Activated naive CD8-positive, alpha-beta T cell treated with anti-CD3 and anti-CD28 coated beads for 36 hours (primary cell): ENCODE results near the gene AGBL4. TPM values are rescaled to one million over a fixed set of nuclear protein-coding genes. Genes with fewer than 3 reads are reported as not detected.
A peak's percentile ranks its signal among the peaks of the same experiment; 100 is the strongest.

Source experiments
- DNase-seq: peaks from one replicate; pipeline ENCODE4 v3.0.0; 2021
- H3K27ac Mint-ChIP-seq: one replicate; pipeline ENCODE4 v1.8.0; 2022; ENCODE audit warnings: mild to moderate bottlenecking, moderate library complexity, mixed read lengths
- H3K27me3 Mint-ChIP-seq: one replicate; pipeline ENCODE4 v1.8.0; 2022; ENCODE audit warnings: mild to moderate bottlenecking, mixed read lengths
- H3K36me3 Mint-ChIP-seq: one replicate; pipeline ENCODE4 v1.8.0; 2021; ENCODE audit warnings: mild to moderate bottlenecking, mixed read lengths
- H3K4me1 Mint-ChIP-seq: one replicate; pipeline ENCODE4 v1.8.0; 2021; ENCODE audit warnings: mixed read lengths
- H3K4me3 Mint-ChIP-seq: one replicate; pipeline ENCODE4 v1.8.0; 2022; ENCODE audit warnings: mild to moderate bottlenecking, moderate library complexity, mixed read lengths
- H3K9me3 Mint-ChIP-seq: one replicate; pipeline ENCODE4 v1.8.0; 2022; ENCODE audit warnings: mixed read lengths
- total RNA-seq, 2 experiments: library from RNA; stranded (reverse); gene quantifications; one replicate each; pipeline ENCODE4 v1.2.3, GENCODE V29; 2021

The AGBL4 gene
- total RNA-seq, 2 experiments from 2014 or later = 0.14 TPM; not detected in 1

DNA sequence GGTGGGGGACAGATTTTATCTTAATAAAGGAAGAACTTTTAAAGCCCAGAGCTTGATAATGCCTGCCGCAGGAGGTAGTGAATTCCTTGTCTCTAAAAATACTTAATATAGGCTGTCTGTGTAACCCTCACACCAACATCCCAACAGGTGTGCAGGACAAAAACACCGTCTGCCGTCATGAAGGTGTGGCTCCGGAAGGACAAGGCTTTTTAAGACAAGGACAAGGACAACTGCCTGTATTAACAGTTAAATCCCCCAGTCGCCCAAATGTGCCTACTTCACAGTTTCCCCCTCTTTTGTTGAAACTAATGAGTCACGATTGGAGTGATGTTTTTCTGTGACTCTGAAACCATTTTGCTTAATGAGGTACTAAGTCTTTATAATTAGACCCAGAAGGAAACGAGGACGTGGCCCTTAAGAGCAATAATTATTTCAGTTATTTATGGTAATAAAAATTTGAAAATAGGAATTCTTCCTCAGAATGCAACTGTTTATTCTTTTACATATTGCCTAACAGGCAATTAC, 1524.5 kb downstream of the AGBL4 start:
- H3K9me3 Mint-ChIP-seq = no peaks in the 10 kb centered on the region
- no peaks in the 10 kb centered on the region for H3K36me3 Mint-ChIP-seq
- H3K4me1 Mint-ChIP-seq = peaks cover 4% of the 10 kb centered on the region
- no peak for DNase-seq
- H3K27me3 Mint-ChIP-seq = no peaks in the 10 kb centered on the region
- no peak overlapping the region for H3K27ac Mint-ChIP-seq
- no peak overlapping the region for H3K4me3 Mint-ChIP-seq

DNA sequence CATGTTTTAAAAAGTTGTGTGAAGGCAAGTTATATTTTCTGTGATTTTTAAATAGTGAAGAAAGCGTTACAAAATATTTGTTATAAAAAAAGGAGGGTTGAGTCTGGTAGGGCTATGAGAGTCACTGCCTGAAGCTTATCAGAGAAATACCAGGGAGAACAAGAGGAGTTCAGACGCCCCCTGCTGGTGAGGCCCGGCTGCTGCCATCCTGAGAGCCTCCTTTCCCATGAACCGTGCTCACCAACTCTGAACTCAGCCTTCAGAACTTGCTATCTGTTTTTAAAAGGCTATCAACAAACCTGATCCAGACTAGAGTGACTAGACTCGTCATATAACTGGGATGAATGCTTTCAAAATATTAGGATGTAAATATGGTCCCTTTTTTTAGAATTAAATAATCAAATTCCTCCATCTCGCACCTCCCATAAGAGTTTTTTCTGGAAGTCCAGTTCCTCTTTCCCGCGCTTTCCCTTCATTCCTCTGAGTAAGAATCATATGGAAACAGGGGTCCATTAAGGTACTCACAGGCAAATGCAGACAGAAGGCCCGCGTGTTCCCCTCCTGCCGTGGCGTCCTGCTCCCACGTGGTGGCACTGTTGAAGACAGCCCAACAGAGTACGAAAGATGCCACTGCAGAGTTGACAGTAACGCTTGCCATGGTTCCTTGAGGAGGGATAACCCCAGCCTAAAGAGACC, 1525.5 kb downstream of the AGBL4 start:
- Mint-ChIP-seq H3K9me3 (no peaks in the 10 kb centered on the region), H3K4me1 (peaks cover 4% of the 10 kb centered on the region), H3K36me3 (no peaks in the 10 kb centered on the region), H3K27ac (no peak overlapping the region), H3K4me3 (no peak overlapping the region), H3K27me3 (no peaks in the 10 kb centered on the region)
- DNase-seq = peak; percentile 60

DNA sequence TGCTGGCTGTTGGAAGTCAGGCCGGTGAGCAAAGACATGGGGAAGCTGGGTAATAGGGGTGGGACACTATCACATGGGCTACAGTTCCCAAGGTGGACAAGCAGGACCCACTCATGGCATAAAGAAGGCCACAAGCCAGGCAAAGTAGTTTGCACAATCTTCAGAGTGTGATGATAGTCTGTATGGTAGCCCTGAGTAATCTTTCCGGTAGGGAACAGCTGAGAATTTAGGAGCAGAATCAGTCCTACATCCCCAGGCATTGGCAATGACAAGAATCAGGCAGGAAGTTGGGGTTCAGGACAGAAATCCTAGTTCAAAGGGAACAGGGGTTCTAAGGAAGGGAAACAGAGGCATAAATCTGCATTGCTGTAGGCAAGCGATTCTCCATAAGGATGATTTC, 1527.8 kb downstream of the AGBL4 start:
- H3K27me3 Mint-ChIP-seq = peaks cover 7% of the 10 kb centered on the region
- H3K36me3 Mint-ChIP-seq = no peaks in the 10 kb centered on the region
- H3K4me3 Mint-ChIP-seq = no peak overlapping the region
- H3K4me1 Mint-ChIP-seq = peaks cover 4% of the 10 kb centered on the region
- DNase-seq = no peak
- H3K9me3 Mint-ChIP-seq = no peaks in the 10 kb centered on the region
- H3K27ac Mint-ChIP-seq = no peak overlapping the region

DNA sequence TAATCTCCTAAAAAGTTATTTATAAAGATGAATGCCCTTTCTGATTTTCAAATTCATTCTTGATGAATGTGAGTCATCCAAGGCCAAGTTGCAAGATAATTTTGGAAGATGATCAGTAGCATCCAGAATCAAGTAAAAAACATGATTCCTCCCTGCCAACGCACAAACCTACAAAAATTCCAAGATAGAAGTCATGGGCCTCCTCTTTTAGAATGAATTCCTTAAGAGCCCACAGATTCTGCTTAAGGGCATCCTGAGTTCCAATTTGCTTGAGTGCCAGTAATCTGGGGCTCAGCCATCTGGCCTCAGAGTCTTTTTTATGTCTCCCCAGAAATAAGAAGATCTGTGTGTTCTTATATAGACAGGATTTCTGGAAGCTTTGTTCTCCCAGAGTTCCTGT, 1528.6 kb downstream of the AGBL4 start:
- Mint-ChIP-seq H3K36me3 (no peaks in the 10 kb centered on the region), H3K4me3 (no peak overlapping the region), H3K4me1 (peaks cover 4% of the 10 kb centered on the region)

DNA sequence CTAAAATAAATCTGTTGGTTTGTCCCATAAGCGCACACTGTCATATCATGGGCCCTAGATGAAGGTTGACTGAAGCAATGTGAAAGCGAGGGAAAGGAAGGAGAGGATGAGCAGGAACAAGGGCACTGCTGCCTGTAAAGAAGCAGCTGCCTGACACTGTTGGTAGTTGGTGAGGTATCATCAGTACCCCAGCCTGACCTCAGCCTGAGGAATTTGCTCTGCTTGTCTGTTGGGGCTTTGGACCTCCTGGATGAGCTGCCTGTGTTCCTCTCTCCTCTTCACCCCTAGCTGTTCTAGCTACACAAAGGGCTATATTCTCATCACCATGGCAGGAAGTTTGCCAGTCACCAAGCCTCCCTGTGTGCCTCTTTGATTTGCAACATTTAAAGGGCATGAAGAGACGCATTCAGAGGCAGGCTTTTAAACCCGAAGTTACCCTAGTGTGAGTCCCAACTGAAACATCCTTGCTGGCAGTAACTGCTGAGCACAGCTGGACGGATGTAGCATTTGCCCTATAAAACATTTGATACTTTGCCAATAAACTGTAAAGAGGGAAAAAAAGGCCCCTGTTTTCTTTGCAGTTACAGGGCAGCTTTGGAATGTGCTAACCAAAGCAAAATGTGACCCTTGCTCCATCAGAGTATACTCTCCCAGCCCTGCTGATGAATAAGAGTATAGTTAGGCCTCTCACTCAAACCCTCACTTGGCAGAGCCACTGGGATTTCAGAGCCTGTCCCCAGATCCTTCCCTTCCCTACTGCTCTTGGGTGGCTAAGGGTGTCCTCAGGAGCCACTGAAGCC, 1529.6 kb downstream of the AGBL4 start:
- Mint-ChIP-seq H3K27ac (no peak overlapping the region), H3K4me1 (peaks cover 4% of the 10 kb centered on the region), H3K36me3 (no peaks in the 10 kb centered on the region), H3K27me3 (peaks cover 7% of the 10 kb centered on the region), H3K9me3 (no peaks in the 10 kb centered on the region), H3K4me3 (no peak overlapping the region)
- no peak for DNase-seq

More for the DNA sequence above, 1528.6 kb downstream of the AGBL4 start:
- no peak for DNase-seq
- Mint-ChIP-seq H3K27me3 (peaks cover 7% of the 10 kb centered on the region), H3K9me3 (no peaks in the 10 kb centered on the region), H3K27ac (no peak overlapping the region)

DNA sequence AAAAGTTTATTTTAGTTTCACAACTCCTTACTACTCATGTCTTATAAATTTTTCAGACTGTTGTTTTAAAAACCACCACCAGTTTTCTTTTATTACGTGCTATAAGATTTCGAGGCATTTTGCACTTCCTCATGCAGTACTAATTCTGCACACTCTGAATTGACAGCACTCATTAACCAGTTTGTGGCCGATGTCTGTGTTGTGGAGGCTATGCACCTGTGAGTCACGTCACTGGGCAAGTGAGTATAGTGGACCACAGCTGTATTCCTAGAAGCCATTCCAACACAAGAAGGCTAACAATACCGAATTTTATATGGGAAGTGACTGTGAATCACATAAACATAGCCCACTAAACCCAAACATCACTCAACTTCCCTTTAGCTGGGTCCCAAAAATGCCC, 1530.7 kb downstream of the AGBL4 start:
- Mint-ChIP-seq H3K4me3 (no peak overlapping the region), H3K36me3 (no peaks in the 10 kb centered on the region), H3K27me3 (peaks cover 7% of the 10 kb centered on the region), H3K27ac (no peak overlapping the region), H3K9me3 (no peaks in the 10 kb centered on the region), H3K4me1 (no peaks in the 10 kb centered on the region)
- DNase-seq = no peak

DNA sequence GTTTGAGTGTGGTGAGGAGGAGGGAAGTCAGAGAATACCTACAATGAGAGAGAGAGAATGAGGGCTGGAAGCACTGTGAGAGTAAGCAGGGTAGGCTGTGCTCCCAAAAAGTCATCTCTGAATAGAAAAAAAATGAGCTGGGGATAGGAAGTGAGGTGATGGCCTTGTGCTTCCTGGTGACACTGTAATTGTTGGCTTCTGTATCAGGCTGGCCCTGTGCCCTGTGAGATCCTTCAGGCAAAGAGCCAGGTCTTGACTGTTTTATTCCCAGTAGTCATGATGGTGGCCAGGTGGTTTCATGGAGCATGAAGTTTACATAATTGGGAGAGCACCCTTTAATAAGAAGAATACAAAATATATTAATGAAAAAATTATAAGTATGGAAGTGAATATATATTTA, 1531.4 kb downstream of the AGBL4 start:
- Mint-ChIP-seq H3K4me3 (no peak overlapping the region), H3K36me3 (no peaks in the 10 kb centered on the region), H3K9me3 (no peaks in the 10 kb centered on the region), H3K27me3 (peaks cover 7% of the 10 kb centered on the region), H3K4me1 (no peaks in the 10 kb centered on the region), H3K27ac (no peak overlapping the region)
- DNase-seq = no peak

DNA sequence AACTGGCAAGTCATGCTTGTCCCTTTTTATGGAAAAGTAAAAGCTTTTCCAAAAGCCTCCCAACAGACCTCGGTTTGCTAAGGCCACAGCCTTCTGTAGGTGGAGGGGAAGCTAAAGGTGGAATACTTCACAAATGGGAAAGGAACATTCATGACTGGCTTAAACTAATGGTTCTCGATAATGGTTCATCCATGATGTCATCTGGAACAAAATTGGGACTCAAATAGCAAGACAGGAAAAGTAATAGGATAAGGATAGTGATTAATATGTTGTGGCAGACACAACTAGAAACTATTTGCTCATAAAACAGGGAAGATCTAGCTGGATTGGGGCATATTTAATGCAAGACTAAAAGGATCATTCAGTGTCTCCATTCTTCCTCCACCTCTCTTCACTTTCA, 1535.0 kb downstream of the AGBL4 start:
- Mint-ChIP-seq H3K27ac (no peak overlapping the region), H3K9me3 (no peaks in the 10 kb centered on the region), H3K4me1 (no peaks in the 10 kb centered on the region), H3K36me3 (no peaks in the 10 kb centered on the region), H3K4me3 (no peak overlapping the region), H3K27me3 (peaks cover 7% of the 10 kb centered on the region)
- DNase-seq = no peak

Other genes starting within 250 kb of the AGBL4 start
- not detected for gene ELAVL4, start 85.0 kb upstream of the AGBL4 start, total RNA-seq